WTC11 (cell line): ENCODE results near the gene NPAS3. TPM values are rescaled to one million over a fixed set of nuclear protein-coding genes. Genes with fewer than 3 reads are reported as not detected.

Experiments
- ATAC-seq: fragments of 200-7000 bp; cut with Tn5 transposase; 2 replicates; pipeline ENCODE4 v1.10.0; 2021; ENCODE audit warnings: mild to moderate bottlenecking, moderate library complexity
- CTCF ChIA-PET: fragments of 300-600 bp; sonication (Branson Sonifier 250); formaldehyde crosslinking; loops from one replicate; lab custom pipeline; 2021; ENCODE audit warnings: antibody characterized with exemption; lab: Charles Lee
- POLR2A ChIA-PET: fragments of 350-600 bp; sonication (Branson Sonifier 250); formaldehyde crosslinking; loops from one replicate; lab custom pipeline; 2021; ENCODE audit warnings: antibody characterized with exemption; lab: Charles Lee
- DNase-seq: peaks from one replicate; pipeline ENCODE4 v3.0.0; 2021; ENCODE audit warnings: low spot score
- H3K27ac Mint-ChIP-seq: 2 replicates; pipeline ENCODE4 v1.8.0; 2021; ENCODE audit warnings: mixed read lengths
- H3K27me3 Mint-ChIP-seq: 2 replicates; pipeline ENCODE4 v1.8.0; 2021; ENCODE audit warnings: low read depth, mild to moderate bottlenecking, moderate library complexity, mixed read lengths
- H3K36me3 Mint-ChIP-seq: 2 replicates; pipeline ENCODE4 v1.8.0; 2021; ENCODE audit warnings: mixed read lengths
- H3K4me1 Mint-ChIP-seq: 2 replicates; pipeline ENCODE4 v1.8.0; 2022; ENCODE audit warnings: mixed read lengths
- H3K4me3 Mint-ChIP-seq: 2 replicates; pipeline ENCODE4 v1.8.0; 2021; ENCODE audit warnings: mild to moderate bottlenecking, moderate library complexity, mixed read lengths
- H3K9me3 Mint-ChIP-seq: 2 replicates; pipeline ENCODE4 v1.8.0; 2021; ENCODE audit warnings: mixed read lengths
- ELF4 ChIP-seq: sonication (generic); formaldehyde crosslinking; IDR thresholded peaks from 2 replicates; pipeline ENCODE4 v1.8.1; 2022; ENCODE audit warnings: low read depth, mild to moderate bottlenecking, moderate library complexity, missing genetic modification reagents
- EMX1 ChIP-seq: fragments of 250-450 bp; sonication (Bioruptor Pico); IDR thresholded peaks from 2 replicates; pipeline ENCODE4 v1.8.0; 2021; ENCODE audit warnings: mild to moderate bottlenecking
- GRHL2 ChIP-seq: fragments of 250-450 bp; sonication (Bioruptor Pico); IDR thresholded peaks from 2 replicates; pipeline ENCODE4 v1.8.0; 2022; ENCODE audit warnings: mild to moderate bottlenecking, moderate library complexity; ENCODE audit not compliant: insufficient replicate concordance, severe bottlenecking
- GTF2I ChIP-seq: fragments of 250-450 bp; sonication (Bioruptor Pico); conservative IDR thresholded peaks from 2 replicates; pipeline ENCODE4 v1.4.0; 2021; ENCODE audit warnings: mild to moderate bottlenecking
- KAT7 ChIP-seq: sonication (generic); formaldehyde crosslinking; IDR thresholded peaks from 2 replicates; pipeline ENCODE4 v1.8.1; 2023; ENCODE audit warnings: missing genetic modification reagents, mild to moderate bottlenecking, borderline replicate concordance
- NR2C2 ChIP-seq: sonication (generic); formaldehyde crosslinking; IDR thresholded peaks from 2 replicates; pipeline ENCODE4 v1.8.0; 2022; ENCODE audit warnings: mild to moderate bottlenecking, missing genetic modification reagents
- SMAD3 ChIP-seq: sonication (generic); formaldehyde crosslinking; IDR thresholded peaks from 2 replicates; pipeline ENCODE4 v1.8.0; 2022; ENCODE audit warnings: missing genetic modification reagents, mild to moderate bottlenecking, borderline replicate concordance
- SOX15 ChIP-seq: fragments of 250-450 bp; sonication (Bioruptor Pico); IDR thresholded peaks from 2 replicates; pipeline ENCODE4 v1.9.0; 2021; ENCODE audit warnings: mild to moderate bottlenecking
- ZBTB21 ChIP-seq: sonication (generic); formaldehyde crosslinking; IDR thresholded peaks from 2 replicates; pipeline ENCODE4 v1.8.1; 2023; ENCODE audit warnings: mild to moderate bottlenecking, missing genetic modification reagents, borderline replicate concordance
- total RNA-seq: library from RNA; stranded (reverse); gene quantifications from 3 replicates; pipeline ENCODE4 v1.2.3, GENCODE V29; 2021
- TF ChIP-seq, protein P1 (sequence below): sonication (generic); formaldehyde crosslinking; IDR thresholded peaks from 2 replicates; pipeline ENCODE4 v1.8.1; 2022; ENCODE audit warnings: low read depth, mild to moderate bottlenecking, moderate library complexity, missing genetic modification reagents, borderline replicate concordance
- TF ChIP-seq, protein P2 (sequence below): fragments of 250-450 bp; sonication (Bioruptor Pico); IDR thresholded peaks from 2 replicates; pipeline ENCODE4 v2.1.2; 2022; ENCODE audit warnings: mild to moderate bottlenecking, moderate library complexity
- TF ChIP-seq, protein P3 (sequence below): sonication (generic); formaldehyde crosslinking; IDR thresholded peaks from 2 replicates; pipeline ENCODE4 v1.8.0; 2023; ENCODE audit warnings: missing genetic modification reagents
- TF ChIP-seq, protein P4 (sequence below): sonication (generic); formaldehyde crosslinking; IDR thresholded peaks from 2 replicates; pipeline ENCODE4 v1.8.1; 2023; ENCODE audit warnings: mild to moderate bottlenecking, missing genetic modification reagents
- TF ChIP-seq, protein P5 (sequence below): sonication (generic); formaldehyde crosslinking; conservative IDR thresholded peaks from 2 replicates; pipeline ENCODE4 v1.8.1; 2023; ENCODE audit warnings: mild to moderate bottlenecking, low read depth, missing genetic modification reagents, moderate library complexity
- TF ChIP-seq, protein P6 (sequence below): fragments of 250-450 bp; sonication (Bioruptor Pico); IDR thresholded peaks from 2 replicates; pipeline ENCODE4 v1.8.0; 2021; ENCODE audit warnings: mild to moderate bottlenecking
- TF ChIP-seq, protein P7 (sequence below): sonication (generic); formaldehyde crosslinking; IDR thresholded peaks from 2 replicates; pipeline ENCODE4 v1.8.1; 2023; ENCODE audit warnings: mild to moderate bottlenecking, missing genetic modification reagents, moderate library complexity
- TF ChIP-seq, protein P8 (sequence below): sonication (generic); formaldehyde crosslinking; conservative IDR thresholded peaks from 2 replicates; pipeline ENCODE4 v1.8.1; 2022; ENCODE audit warnings: mild to moderate bottlenecking, missing genetic modification reagents
- TF ChIP-seq, protein P9 (sequence below): sonication (generic); formaldehyde crosslinking; IDR thresholded peaks from 2 replicates; pipeline ENCODE4 v1.8.1; 2022; ENCODE audit warnings: mild to moderate bottlenecking, moderate library complexity, missing genetic modification reagents

The NPAS3 gene
- total RNA-seq, 1 experiment from 2014 or later = 3.2 TPM

DNA sequence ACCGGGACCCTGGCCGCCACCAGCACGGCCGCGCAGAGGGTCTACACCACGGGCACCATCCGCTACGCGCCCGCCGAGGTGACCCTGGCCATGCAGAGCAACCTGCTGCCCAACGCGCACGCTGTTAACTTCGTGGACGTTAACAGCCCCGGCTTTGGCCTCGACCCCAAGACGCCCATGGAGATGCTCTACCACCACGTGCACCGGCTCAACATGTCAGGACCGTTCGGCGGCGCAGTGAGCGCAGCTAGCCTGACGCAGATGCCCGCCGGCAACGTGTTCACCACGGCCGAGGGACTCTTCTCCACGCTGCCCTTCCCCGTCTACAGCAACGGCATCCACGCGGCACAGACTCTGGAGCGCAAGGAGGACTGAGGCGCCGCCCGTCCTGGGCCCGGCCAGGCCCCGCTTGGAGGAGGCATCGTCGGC lies 862.1 kb downstream of the NPAS3 start:
- no peak for TF ChIP-seq ZBTB21 (CRISPR knock-in tag)
- TF ChIP-seq GRHL2 (CRISPR knock-in tag) = no peak
- TF ChIP-seq, protein P1, sequence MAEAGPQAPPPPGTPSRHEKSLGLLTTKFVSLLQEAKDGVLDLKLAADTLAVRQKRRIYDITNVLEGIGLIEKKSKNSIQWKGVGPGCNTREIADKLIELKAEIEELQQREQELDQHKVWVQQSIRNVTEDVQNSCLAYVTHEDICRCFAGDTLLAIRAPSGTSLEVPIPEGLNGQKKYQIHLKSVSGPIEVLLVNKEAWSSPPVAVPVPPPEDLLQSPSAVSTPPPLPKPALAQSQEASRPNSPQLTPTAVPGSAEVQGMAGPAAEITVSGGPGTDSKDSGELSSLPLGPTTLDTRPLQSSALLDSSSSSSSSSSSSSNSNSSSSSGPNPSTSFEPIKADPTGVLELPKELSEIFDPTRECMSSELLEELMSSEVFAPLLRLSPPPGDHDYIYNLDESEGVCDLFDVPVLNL (CRISPR knock-in tag) = no peak
- TF ChIP-seq SOX15 (CRISPR knock-in tag) = no peak
- TF ChIP-seq, protein P2, sequence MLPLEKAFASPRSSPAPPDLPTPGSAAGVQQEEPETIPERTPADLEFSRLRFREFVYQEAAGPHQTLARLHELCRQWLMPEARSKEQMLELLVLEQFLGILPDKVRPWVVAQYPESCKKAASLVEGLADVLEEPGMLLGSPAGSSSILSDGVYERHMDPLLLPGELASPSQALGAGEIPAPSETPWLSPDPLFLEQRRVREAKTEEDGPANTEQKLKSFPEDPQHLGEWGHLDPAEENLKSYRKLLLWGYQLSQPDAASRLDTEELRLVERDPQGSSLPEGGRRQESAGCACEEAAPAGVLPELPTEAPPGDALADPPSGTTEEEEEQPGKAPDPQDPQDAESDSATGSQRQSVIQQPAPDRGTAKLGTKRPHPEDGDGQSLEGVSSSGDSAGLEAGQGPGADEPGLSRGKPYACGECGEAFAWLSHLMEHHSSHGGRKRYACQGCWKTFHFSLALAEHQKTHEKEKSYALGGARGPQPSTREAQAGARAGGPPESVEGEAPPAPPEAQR = no peak
- no peak for TF ChIP-seq GTF2I
- no peak for TF ChIP-seq ELF4 (CRISPR knock-in tag)
- TF ChIP-seq, protein P3, sequence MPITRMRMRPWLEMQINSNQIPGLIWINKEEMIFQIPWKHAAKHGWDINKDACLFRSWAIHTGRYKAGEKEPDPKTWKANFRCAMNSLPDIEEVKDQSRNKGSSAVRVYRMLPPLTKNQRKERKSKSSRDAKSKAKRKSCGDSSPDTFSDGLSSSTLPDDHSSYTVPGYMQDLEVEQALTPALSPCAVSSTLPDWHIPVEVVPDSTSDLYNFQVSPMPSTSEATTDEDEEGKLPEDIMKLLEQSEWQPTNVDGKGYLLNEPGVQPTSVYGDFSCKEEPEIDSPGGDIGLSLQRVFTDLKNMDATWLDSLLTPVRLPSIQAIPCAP = no peak
- TF ChIP-seq SMAD3 (CRISPR knock-in tag) = no peak
- TF ChIP-seq, protein P4, sequence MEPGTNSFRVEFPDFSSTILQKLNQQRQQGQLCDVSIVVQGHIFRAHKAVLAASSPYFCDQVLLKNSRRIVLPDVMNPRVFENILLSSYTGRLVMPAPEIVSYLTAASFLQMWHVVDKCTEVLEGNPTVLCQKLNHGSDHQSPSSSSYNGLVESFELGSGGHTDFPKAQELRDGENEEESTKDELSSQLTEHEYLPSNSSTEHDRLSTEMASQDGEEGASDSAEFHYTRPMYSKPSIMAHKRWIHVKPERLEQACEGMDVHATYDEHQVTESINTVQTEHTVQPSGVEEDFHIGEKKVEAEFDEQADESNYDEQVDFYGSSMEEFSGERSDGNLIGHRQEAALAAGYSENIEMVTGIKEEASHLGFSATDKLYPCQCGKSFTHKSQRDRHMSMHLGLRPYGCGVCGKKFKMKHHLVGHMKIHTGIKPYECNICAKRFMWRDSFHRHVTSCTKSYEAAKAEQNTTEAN (CRISPR knock-in tag) = no peak
- TF ChIP-seq, protein P5, sequence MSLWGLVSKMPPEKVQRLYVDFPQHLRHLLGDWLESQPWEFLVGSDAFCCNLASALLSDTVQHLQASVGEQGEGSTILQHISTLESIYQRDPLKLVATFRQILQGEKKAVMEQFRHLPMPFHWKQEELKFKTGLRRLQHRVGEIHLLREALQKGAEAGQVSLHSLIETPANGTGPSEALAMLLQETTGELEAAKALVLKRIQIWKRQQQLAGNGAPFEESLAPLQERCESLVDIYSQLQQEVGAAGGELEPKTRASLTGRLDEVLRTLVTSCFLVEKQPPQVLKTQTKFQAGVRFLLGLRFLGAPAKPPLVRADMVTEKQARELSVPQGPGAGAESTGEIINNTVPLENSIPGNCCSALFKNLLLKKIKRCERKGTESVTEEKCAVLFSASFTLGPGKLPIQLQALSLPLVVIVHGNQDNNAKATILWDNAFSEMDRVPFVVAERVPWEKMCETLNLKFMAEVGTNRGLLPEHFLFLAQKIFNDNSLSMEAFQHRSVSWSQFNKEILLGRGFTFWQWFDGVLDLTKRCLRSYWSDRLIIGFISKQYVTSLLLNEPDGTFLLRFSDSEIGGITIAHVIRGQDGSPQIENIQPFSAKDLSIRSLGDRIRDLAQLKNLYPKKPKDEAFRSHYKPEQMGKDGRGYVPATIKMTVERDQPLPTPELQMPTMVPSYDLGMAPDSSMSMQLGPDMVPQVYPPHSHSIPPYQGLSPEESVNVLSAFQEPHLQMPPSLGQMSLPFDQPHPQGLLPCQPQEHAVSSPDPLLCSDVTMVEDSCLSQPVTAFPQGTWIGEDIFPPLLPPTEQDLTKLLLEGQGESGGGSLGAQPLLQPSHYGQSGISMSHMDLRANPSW (CRISPR knock-in tag) = no peak
- TF ChIP-seq, protein P6, sequence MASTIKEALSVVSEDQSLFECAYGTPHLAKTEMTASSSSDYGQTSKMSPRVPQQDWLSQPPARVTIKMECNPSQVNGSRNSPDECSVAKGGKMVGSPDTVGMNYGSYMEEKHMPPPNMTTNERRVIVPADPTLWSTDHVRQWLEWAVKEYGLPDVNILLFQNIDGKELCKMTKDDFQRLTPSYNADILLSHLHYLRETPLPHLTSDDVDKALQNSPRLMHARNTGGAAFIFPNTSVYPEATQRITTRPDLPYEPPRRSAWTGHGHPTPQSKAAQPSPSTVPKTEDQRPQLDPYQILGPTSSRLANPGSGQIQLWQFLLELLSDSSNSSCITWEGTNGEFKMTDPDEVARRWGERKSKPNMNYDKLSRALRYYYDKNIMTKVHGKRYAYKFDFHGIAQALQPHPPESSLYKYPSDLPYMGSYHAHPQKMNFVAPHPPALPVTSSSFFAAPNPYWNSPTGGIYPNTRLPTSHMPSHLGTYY (CRISPR knock-in tag) = no peak
- no peak for TF ChIP-seq NR2C2 (CRISPR knock-in tag)
- TF ChIP-seq, protein P7, sequence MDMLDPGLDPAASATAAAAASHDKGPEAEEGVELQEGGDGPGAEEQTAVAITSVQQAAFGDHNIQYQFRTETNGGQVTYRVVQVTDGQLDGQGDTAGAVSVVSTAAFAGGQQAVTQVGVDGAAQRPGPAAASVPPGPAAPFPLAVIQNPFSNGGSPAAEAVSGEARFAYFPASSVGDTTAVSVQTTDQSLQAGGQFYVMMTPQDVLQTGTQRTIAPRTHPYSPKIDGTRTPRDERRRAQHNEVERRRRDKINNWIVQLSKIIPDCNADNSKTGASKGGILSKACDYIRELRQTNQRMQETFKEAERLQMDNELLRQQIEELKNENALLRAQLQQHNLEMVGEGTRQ = no peak
- peak overlapping the region; percentile 9; the same call in 1 of the 2 replicates for H3K4me3 Mint-ChIP-seq
- peak; percentile 65 for ATAC-seq
- ChIA-PET POLR2A (no interaction called here), CTCF (no interaction called here)
- no peak overlapping the region for H3K27ac Mint-ChIP-seq
- H3K9me3 Mint-ChIP-seq = no peaks in the 10 kb centered on the region
- DNase-seq = peak; percentile 22
- H3K27me3 Mint-ChIP-seq = peaks cover 25% of the 10 kb centered on the region
- peaks cover 22% of the 10 kb centered on the region for H3K4me1 Mint-ChIP-seq
- H3K36me3 Mint-ChIP-seq = no peaks in the 10 kb centered on the region

DNA sequence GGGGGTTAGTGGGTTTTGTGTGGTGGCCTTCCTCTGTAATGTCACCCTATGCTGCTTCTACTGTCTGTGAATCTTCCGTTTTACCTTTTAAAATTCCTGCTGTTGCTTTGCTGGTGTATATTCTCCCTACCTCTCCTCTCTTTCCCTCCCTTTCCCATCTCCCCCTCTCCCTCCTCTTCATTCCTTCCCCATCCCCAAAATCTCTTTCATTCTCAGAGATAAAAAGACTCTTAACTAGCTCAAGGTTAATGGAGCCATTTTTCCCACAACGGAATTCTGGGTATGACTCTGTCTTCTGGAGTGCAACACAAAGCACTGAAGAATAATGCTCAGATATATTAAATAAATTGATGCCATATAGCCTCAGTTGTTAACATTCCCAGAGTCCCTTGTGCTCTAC lies 864.1 kb downstream of the NPAS3 start:
- H3K27me3 Mint-ChIP-seq = peaks cover 25% of the 10 kb centered on the region
- no peak for TF ChIP-seq GRHL2 (CRISPR knock-in tag)
- TF ChIP-seq, protein P1 (CRISPR knock-in tag) = no peak
- TF ChIP-seq, protein P8, sequence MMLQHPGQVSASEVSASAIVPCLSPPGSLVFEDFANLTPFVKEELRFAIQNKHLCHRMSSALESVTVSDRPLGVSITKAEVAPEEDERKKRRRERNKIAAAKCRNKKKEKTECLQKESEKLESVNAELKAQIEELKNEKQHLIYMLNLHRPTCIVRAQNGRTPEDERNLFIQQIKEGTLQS = no peak
- TF ChIP-seq, protein P3 = no peak
- no peak for TF ChIP-seq EMX1 (CRISPR knock-in tag)
- TF ChIP-seq ZBTB21 (CRISPR knock-in tag) = no peak
- TF ChIP-seq KAT7 = no peak
- TF ChIP-seq, protein P9, sequence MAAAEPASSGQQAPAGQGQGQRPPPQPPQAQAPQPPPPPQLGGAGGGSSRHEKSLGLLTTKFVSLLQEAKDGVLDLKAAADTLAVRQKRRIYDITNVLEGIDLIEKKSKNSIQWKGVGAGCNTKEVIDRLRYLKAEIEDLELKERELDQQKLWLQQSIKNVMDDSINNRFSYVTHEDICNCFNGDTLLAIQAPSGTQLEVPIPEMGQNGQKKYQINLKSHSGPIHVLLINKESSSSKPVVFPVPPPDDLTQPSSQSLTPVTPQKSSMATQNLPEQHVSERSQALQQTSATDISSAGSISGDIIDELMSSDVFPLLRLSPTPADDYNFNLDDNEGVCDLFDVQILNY (CRISPR knock-in tag) = no peak
- no peak overlapping the region for H3K4me3 Mint-ChIP-seq
- no peak for ATAC-seq
- DNase-seq = no peak
- ChIA-PET POLR2A (interaction anchor here (0.6 kb wide), 1 partner anchor 135 kb away, joined by 3 read pairs; no protein-coding TSS in a partner anchor), CTCF (interaction anchor here (0.7 to 2.7 kb wide), 3 partner anchors 10 to 426 kb away, joined by 3 to 8 read pairs (median 4); no protein-coding TSS in a partner anchor)
- H3K4me1 Mint-ChIP-seq = peaks cover 22% of the 10 kb centered on the region
- H3K9me3 Mint-ChIP-seq = no peaks in the 10 kb centered on the region
- H3K36me3 Mint-ChIP-seq = no peaks in the 10 kb centered on the region
- no peak overlapping the region for H3K27ac Mint-ChIP-seq
